GM15510 (cell line): Measurements from ENCODE around the gene CERKL.

Experiments
- POLR2A ChIP-seq: IDR thresholded peaks from 3 replicates; pipeline ENCODE4 v1.6.1; 2011; ENCODE audit warnings: borderline replicate concordance; ENCODE audit not compliant: insufficient read length; ENCODE audit errors: extremely low read depth

Gene CERKL

GRCh38 chr2:181655519-181655918 lies 1.4 kb downstream of the CERKL start:
- no peak for TF ChIP-seq POLR2A

DNA sequence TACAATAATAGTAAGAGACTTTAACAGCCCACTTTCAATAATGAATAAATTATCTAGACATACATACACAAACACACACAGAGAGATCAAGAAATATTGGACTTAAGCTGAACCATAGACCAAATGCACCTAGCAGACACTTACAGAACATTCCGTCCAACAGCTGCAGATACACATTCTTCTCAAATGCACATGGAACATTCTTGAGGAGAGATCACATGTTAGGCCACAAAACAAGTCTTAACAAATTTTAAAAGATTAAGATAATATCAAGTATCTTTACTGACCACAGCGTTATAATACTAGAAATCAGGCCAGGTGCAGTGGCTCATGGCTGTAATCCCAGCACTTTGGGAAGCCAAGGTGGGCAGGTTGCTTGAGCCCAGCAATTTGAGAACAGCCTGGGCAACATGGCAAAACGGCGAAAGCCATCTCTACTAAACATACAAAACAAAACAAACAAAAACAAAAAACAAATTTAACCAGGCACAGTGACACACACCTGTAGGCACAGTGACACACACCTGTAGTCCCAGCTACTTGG lies 7.4 kb downstream of the CERKL start:
- TF ChIP-seq POLR2A = no peak

GRCh38 chr2:181648478-181649155 lies 8.3 kb downstream of the CERKL start:
- no peak for TF ChIP-seq POLR2A

- TF ChIP-seq POLR2A = no peak
Observed at GRCh38 chr2:181646415-181646987, 10.4 kb downstream of the CERKL start.

DNA sequence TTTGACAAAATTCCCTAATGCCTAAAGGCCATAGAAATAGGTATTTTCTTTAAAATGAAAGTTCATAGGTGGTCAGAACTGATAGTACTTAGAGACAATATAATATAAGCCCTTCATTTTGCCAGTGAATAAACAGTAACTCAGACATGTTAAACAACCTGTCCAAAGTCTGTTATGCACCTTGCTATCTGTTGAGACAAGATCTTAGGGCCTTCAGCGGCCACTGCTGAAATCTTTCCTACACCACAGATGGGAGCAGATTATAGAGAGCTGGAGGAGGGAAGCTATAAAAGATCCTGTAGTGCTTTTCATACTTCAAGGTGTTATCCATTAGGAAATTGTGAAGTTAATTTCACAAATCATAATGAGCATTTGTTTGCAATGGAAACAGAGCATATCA lies 13.8 kb downstream of the CERKL start:
- TF ChIP-seq POLR2A = no peak

DNA sequence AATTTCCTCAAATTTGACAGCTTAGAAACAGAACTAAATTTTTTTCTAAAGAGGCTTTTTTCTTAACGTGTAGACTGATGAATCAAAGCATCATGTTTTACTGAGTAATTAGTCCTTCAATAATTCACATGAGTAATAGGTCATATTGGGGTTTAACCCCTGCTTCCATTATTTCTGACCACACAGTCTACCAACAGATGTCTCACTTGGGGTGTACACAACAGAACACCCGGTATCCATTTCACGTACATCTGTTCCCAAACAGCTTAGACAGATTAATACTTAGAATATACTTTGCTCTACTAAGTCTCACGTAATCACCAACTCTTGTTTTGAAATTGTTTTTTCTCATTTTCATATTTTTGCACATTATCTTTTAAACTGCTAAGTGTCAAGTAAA lies 14.8 kb downstream of the CERKL start:
- no peak for TF ChIP-seq POLR2A

GRCh38 chr2:181639686-181640085 lies 17.2 kb downstream of the CERKL start:
- TF ChIP-seq POLR2A = no peak

GRCh38 chr2:181632733-181633401 lies 24.0 kb downstream of the CERKL start:
- no peak for TF ChIP-seq POLR2A

GRCh38 chr2:181628590-181629585 lies 28.0 kb downstream of the CERKL start:
- TF ChIP-seq POLR2A = no peak

DNA sequence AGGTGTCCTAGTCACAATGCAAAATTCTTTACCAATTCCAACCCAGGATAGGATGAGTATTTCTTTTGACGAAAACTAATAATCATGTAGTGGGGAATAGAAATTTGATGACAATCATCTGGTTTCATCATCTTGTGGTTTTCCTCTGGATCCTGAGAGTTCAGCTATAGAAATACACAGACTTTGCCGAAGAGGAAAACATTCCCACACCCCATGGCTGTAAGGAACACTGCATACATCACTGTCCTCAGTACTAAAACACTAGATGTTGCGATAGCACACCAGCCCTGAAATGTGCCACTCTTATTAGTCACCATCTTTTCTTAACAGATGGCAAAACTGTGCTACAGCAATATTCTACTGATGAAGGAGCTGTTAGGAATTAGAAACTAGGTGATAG lies 29.4 kb downstream of the CERKL start:
- no peak for TF ChIP-seq POLR2A

DNA sequence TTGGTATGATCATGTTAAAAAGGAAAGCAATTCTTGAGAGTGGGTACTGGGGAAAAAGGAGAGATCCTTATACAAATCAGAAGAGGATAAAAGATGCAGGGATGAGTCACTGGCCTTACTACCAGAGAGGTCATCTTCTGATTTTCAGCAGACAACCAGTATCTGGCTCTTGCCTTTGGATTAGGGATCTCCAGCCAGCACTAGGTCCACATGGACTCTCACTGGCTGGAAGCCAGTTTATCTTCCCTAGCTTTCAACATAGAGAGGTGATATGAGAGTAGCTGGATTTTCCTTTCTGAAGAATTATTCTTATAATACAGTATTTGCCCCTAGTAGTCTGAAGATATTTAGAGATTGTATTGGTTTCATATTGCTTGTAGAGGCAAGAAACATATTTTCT lies 30.2 kb downstream of the CERKL start:
- TF ChIP-seq POLR2A = no peak

DNA sequence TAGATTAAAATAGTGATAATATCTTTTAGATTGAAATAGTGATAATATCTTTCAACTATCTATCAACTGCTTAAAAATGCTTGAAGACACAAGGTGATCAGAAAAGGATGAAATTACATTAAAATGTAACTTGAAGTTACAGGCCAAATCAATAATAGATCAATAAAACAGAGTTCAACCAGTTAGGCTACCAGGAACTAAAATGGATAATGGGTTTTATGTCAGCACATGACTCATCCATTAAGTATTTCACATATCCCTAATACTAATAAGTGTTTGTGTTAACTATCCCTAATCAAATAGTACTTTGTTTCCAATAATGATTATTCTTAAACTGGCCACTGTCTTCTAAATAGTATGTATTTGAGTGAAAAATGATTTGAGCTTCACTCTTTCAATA lies 33.7 kb downstream of the CERKL start:
- no peak for TF ChIP-seq POLR2A

DNA sequence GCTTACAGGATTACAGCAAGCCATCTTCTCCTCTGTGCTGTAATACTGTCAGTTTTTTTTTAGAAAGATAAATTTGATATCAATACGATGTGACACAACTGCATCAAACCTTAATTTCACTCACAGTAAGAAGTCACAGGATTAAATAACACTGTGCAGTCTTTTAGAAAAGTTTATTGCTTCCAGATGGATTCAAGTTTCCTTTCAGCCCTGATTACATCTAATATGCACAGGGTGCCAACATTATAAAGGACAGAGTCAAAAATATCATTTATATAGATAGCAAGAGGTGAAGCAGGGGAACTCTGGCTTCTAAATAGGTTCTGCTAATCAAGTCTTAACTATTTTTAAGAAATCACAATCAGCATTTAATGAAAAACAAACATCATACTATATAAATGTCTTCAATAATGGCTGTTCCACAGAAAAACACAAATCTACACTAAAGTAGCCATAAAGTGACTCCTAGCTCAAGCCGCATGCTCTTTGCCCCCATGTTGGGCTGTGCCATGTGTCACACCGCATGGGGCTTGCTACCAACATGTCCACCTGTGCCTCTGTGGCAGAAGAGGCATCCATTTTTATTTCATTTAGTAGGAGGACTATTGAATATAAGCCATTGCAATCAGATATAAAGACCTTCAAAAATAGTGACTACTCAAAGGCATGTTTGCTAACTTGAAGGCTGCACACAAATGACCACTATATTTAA lies 35.0 kb downstream of the CERKL start:
- TF ChIP-seq POLR2A = no peak

- no peak for TF ChIP-seq POLR2A
Observed at GRCh38 chr2:181619516-181619915, 37.4 kb downstream of the CERKL start.
